PC-3 (cell line): Measurements from ENCODE around the gene ACOT13.

Source experiments
- CTCF ChIP-seq: fragments of 300-600 bp; sonication (generic); conservative IDR thresholded peaks from 2 replicates; pipeline ENCODE4 v1.5.1; 2017; ENCODE audit warnings: antibody characterized with exemption, low read depth, mild to moderate bottlenecking, low read length
- EZH2 ChIP-seq: fragments of 300-600 bp; sonication (generic); IDR thresholded peaks from one replicate; pipeline ENCODE4 v1.6.1; 2017; ENCODE audit warnings: antibody characterized with exemption, mild to moderate bottlenecking, low read length; ENCODE audit not compliant: unreplicated experiment

DNA sequence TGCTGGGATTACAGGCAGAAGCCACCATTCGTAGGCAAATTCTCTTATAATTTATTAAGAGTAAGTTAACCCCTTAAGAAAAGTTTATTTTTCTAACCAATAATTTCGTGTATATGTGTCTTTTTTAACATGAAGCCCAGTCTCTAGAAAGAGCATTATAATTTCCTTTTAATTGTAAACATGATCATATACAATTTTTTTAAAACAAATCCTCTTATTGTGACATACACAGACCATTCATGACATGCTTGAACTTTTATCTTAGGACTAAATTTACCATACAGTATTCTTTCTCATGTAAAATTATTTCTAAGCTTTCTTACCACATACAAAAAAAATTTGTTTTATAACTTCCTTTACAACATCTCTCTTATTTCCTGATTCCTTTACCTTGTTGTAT, 6.7 kb downstream of the ACOT13 start:
- TF ChIP-seq CTCF (no peak), EZH2 (no peak)
